Right ventricle myocardium superior (tissue), 1 donor: Measurements from ENCODE around the gene CHMP5. TPM values are rescaled to one million over a fixed set of nuclear protein-coding genes. Genes with fewer than 3 reads are reported as not detected.

Source experiments
- ATAC-seq: fragments of 200-7000 bp; cut with Tn5 transposase; one replicate; pipeline ENCODE4 v1.9.1; 2020; ENCODE audit warnings: mild to moderate bottlenecking; ENCODE audit not compliant: poor library complexity
- DNase-seq: peaks from one replicate; pipeline ENCODE4 v3.0.0-alpha.2; 2020
- intact Hi-C: fragments of 100-400 bp; cut with DNase I; formaldehyde crosslinking; loops from one replicate; pipeline ENCODE4 v1.11.2; 2022
- long read RNA-seq: library from polyadenylated mRNA; unstranded; transcript quantifications from one replicate; pipeline ENCODE4 v2.0.0, GENCODE V29; 2021
- total RNA-seq: library from RNA; stranded (reverse); fragmentation: NEBNext Ultra II Directional; extraction: Animal tissue kit (Norgen Biotek cat#: 25700); gene quantifications from one replicate; pipeline ENCODE4 v1.2.1, GENCODE V29; 2021
- donor health status: DM: no; HTN: yes; CAD: no; lungs with severe emphysema.

The CHMP5 gene
- total RNA-seq: 45.8 TPM
- long read RNA-seq, transcript CHMP5-201 (8 exons, 1,477 nt): major isoform, 90 of 95 reads
- long read RNA-seq, partial matches to known transcripts: 2 of 95 reads
- long read RNA-seq, other reads (novel, unspliced or antisense): 2 of 95 reads

GRCh38 chr9:33264473-33265177, at the start of gene CHMP5, which contains the start of gene BAG1:
TSS of gene CHMP5 (plus strand) at chr9:33265049. CDS start at chr9:33265079, 30 bp downstream.
TSS of gene BAG1 (minus strand) at chr9:33264708.
- intact Hi-C loops: no loop called here
- ATAC-seq (peak; percentile 98), DNase-seq (peak; percentile 100)

DNA sequence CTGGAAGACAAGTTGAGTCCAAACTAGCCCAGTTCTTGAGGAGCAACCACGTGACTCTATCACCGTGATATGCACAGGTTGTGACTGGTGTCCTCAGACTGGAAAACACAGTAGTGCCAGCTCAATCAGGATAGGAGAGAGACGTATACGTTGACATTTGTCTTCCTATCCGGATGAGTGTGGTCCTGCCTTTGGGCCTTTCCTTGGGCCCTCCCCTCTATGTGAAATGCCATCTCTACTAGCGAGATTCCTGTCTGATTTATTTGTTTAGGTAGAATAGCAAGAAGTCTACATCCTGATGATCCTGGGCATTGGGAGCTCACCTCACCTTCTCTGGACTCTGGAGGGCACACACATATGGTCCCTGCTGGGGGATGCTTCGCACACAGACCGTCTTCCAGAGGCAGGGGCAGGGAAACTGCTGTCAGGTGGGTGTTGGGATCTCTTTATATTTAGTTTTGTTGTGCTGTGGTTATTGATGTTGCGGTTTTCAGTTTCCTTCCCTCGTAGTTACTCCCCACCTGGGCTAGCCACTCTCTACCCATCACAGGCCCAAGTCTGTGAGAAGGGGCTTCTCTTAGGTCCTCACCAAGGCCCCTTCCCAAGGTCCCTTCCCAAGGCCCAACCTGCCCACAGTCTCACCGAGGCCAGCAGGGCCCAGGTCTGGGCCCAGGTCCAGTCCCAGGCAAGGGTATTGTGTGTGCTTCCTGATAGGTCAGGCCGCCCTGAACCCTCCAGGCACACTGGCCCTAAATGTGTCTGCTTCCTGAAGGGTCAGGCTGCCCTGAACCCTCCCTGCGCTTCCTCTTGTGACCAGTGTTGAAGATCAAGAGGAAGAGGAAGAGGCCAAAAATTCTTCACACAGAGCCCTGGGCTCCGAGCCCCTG, 43.9 kb upstream of the CHMP5 start:
- DNase-seq: peak; percentile 57
- peak; percentile 45 for ATAC-seq
- intact Hi-C loops: loop anchor here (5.0 kb wide), 1 partner anchor 49 kb away; no protein-coding TSS in a partner anchor

DNA sequence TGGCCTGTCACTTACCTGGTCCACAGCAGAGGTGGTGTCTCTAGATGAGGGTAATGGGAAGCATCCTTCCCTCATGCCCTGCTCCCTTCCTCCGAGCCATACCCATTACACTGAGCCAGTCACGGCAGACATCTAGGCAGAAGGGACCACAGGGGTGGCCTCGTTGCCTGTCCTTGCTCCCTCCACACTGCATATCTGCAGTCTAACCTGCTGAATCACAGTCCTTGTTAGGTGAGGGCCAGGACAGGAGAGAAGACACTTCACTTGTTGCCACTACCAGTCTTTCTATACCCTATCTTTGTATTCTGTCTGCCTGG, 43.3 kb upstream of the CHMP5 start:
- DNase-seq (no peak), ATAC-seq (no peak)
- intact Hi-C loops: loop anchor here (5.0 kb wide), 1 partner anchor 49 kb away; no protein-coding TSS in a partner anchor

DNA sequence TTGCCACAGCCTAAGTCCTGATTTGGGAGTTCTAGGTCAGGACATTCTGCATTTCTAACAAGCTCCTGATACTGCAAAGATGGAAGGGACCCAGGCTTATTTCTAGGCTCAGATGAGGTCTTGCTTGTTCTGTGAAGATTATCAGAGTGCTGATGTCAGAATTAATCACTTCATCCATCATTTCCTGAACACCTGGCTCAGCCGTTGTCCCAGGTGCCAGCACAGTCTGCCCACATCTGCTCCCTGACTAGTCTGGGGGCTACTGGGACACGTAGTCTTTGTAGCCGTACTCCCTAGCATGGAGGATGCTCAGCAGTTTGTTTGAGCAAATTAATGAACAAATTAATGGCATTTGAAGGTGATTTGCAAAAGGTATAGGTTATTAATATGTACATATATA, 42.8 kb upstream of the CHMP5 start:
- intact Hi-C loops: loop anchor here (5.0 kb wide), 1 partner anchor 50 kb away; no protein-coding TSS in a partner anchor
- DNase-seq: no peak
- ATAC-seq: no peak

DNA sequence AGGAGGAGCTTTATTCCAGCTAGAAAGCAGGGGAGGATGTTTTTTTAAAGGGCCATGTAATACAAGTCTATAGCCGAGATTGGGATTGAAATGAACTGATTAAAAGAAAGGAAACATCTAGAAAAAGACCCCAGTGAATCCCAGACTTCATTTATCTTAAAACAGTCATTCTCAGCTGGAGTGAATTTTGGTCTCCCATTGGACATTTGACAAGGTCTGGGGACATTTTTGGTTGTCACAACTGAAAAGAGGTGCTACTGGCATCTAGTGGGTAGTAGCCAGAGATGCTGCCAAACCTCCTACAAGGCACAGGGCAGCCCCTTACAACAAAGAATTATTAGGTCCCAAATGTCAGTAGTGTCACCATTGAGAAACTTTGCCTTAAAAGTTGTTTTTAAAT, 41.2 kb upstream of the CHMP5 start:
- intact Hi-C loops: loop anchor here (5.0 kb wide), 1 partner anchor 51 kb away; no protein-coding TSS in a partner anchor
- DNase-seq (no peak), ATAC-seq (no peak)

DNA sequence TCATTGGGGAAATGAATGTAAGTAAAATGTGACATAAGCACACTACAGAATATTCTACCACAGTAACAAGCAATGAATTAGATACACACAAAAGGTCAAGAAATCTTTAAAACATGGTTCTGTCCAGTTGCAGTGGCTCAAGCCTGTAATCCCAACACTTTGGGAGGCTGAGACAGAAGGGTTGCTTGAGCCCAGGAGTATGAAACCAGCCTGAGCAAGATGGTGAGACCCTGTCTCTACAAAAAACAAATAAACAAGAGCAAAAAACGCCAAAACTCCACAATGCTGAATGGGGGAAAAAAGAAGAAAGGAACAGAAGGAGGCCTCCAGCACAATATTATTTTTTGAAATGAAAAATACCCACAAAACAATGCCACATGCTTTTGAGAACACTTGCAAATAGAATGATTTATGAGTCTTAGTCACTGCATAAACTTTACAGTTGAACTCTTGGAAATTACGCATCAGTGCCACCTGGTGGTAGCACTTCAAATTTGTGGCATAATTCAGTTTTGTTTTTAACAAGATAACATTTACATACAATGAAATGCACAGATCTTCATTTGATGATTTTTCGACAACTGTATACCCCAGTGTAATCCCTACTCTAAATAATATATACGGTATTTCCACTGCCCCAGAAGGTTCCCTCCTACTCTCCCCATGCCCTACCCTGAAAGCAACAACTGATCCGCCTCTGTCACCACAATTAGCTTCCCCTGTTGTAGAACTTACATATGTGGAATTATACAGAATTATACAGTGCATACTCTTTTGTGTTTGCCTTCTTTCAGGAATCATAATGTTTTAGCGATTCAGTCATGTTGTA, 39.3 kb upstream of the CHMP5 start:
- intact Hi-C loops: loop anchor here (1.0 kb wide), 1 partner anchor 144 kb away; no protein-coding TSS in a partner anchor
- ATAC-seq (peak; percentile 62), DNase-seq (no peak)

DNA sequence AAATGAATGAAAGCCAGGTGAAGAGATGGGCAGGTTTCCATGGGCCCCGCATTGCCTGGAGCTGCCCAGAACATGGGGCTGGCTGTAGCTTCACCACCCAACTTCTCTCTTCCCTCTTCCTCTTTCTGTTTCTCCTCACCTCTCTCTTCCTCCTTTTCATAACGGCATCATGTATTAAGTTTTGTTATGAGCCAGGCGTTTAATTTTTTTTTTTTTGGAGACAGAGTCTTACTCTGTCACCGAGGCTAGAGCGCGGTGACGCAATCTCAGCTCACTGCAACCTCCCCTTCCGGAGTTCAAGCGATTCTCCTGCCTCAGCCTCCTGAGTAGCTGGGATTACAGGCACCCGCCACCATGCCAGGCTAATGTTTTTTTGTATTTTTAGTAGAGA, 37.8 kb upstream of the CHMP5 start:
- DNase-seq: peak; percentile 83
- intact Hi-C loops: no loop called here
- ATAC-seq: peak; percentile 44

GRCh38 chr9:33227741-33228140, 37.1 kb upstream of the CHMP5 start:
- no peak for ATAC-seq
- no peak for DNase-seq
- intact Hi-C loops: no loop called here

DNA sequence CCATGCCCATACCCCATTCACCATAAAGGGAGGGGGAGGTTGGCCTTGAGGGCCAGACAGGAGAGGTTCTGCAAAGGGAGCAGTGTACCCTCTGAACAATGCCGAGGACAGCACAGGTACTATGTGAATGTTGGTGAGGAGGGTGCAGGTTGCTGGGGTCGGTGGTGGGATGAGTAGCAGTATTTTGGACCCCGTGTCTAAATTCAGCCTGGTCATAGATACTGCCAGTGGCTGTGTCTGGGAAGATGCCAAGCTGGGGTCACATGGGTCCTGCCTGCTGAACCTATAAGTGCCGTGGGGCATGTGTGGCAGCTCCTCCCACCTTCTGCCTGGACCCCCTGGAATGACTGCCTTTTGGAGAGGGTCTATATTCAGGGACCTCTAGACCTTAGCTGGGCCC, 36.2 kb upstream of the CHMP5 start:
- intact Hi-C loops: no loop called here
- DNase-seq: no peak
- no peak for ATAC-seq

DNA sequence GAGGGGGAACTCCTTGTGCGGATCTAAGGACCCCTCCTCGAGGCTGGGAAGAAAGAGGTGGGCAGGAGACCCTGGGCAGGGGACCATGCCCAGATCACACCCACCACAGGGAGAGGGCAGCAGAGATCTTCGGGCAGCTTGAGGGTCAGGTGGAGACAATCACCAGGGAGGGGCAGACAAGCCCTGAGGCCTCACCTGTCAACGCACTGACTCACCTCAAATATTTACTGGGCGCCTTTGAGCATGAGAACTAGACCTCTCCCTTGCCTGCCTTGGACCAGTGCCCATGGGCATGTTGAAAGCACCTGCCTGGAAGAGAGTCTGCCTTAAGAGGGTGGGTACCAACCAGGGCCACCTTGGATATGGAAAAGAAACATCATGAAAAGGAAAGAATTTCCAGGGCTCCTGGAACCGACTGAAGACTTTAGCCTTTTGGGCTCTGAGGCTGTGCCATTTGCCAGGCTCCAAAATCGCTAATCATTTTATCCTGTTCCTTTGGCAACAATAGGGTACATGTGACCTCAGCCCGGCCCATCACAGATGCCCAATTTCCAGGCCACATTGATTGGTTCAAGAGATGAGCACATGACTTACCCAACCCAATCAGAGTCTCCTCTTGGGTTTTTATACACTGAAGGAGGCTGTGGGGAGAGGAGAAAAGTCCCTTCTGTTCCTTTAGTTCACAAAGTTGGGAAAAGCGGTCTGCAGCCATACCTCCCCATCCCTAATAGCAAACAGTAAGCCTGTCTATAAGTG, 35.3 kb upstream of the CHMP5 start:
- no peak for DNase-seq
- intact Hi-C loops: no loop called here
- ATAC-seq: peak; percentile 20

DNA sequence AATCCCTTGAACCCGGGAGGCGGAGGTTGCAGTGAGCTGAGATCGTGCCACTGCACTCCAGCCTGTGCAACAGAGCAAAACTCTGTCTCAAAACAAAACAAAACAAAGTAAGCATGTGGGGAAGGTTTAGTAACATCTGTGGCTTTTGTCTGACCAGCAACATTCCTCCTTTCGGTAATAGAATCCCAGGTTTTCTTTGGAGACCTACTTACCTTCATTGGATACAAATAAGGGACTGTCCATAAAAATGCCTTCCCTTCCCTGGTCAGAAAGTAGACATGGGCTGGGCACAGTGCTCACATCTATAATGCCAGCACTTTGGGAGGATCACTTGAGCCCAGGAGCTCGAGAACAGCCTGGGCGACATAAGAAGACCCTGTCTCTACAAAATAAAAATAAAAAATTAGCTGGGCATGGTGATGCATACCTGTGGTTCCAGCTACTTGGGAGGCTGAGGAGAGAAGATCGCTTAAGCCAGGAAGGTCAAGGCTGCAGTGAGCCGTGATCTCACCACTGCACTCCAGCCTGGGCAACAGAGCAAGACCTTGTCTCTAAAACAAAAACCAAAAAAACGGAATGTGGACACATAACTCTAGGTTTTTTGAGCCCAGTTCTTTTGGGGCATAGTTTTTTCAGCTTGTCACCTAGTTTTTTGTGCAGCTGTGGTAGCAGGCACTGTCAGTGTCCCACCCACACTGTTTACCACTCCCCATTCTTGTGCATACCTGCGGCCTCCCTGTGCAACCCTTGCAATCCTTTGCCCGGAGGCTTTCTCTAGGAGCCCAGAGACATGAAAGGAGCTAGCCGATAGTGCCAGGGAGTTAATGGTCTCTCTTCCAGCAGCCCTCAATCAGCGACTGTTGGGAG, 33.9 kb upstream of the CHMP5 start:
- intact Hi-C loops: no loop called here
- DNase-seq: no peak
- ATAC-seq: no peak

DNA sequence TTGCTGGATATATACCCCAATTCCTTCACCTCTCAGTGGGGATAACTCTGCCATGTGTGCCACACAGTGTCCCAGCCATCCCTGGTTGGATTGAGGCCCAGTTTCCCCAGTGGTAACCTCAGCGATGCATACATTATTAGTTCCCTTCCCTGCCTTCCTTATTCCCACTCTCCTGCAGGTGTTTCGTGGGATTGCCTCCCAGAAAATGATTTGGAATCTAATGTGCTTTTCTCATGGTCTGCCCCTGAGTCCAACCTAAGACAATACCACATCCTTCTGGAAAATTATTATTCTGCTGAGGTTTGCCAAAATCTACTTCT, 33.3 kb upstream of the CHMP5 start:
- DNase-seq (no peak), ATAC-seq (no peak)
- intact Hi-C loops: no loop called here

GRCh38 chr9:33232815-33233214, 32.0 kb upstream of the CHMP5 start:
- intact Hi-C loops: no loop called here
- DNase-seq (no peak), ATAC-seq (no peak)

GRCh38 chr9:33233626-33234342, 31.1 kb upstream of the CHMP5 start:
- no peak for DNase-seq
- intact Hi-C loops: no loop called here
- ATAC-seq: no peak

- intact Hi-C loops: no loop called here
- ATAC-seq (no peak), DNase-seq (no peak)
Measured at GRCh38 chr9:33234511-33235467, 30.1 kb upstream of the CHMP5 start.

DNA sequence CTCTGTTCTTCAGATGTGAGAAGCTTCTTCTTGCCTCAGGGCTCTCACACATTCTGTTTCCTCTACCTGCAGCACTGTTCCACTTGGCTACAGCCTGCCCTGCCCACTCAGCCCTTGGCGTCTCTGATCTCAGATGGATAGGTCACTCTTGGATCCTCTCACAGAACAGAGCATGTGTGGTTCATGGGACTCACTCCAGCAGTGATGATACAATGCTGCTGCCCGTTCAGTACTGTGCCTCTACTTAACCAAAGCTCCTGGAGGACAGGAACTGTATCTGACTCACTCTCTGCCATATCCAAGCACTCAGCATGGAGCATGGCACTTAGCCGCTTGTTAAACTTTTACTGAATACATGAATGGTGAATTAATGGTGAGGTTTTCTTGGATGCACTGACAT, 28.3 kb upstream of the CHMP5 start:
- intact Hi-C loops: no loop called here

More for the DNA sequence above, 28.3 kb upstream of the CHMP5 start:
- ATAC-seq: no peak
- DNase-seq: no peak
